CD14-positive monocyte (primary cell): ENCODE data around the gene PLBD2. TPM values are rescaled to one million over a fixed set of nuclear protein-coding genes. Genes with fewer than 3 reads are reported as not detected.

ENCODE experiments used
- DNase-seq, 3 donors: peaks; one replicate each; pipeline ENCODE4 v3.0.0-alpha.2; 2011 to 2022
- H2AFZ ChIP-seq: 2 replicates; pipeline ENCODE4 v1.6.0; 2012; ENCODE audit warnings: mild to moderate bottlenecking, low read depth, low read length, inconsistent platforms; ENCODE audit not compliant: insufficient read depth, poor library complexity, severe bottlenecking
- H3K27ac ChIP-seq, 2 donors: 1 replicate in 1 of 2; 2 replicates in 1 of 2; pipeline ENCODE4 v1.5.1; 2012 to 2013; ENCODE audit warnings: low read length in 2 of 2, control low read depth in 1 of 2, inconsistent platforms in 1 of 2, low read depth in 1 of 2, mild to moderate bottlenecking in 1 of 2
- H3K27me3 ChIP-seq, 2 donors: one replicate each; pipeline versions ENCODE4 v1.6.0 to v1.6.1; 2011 to 2013; ENCODE audit warnings: low read length in 2 of 2; ENCODE audit not compliant: control insufficient read depth in 2 of 2, insufficient read depth in 2 of 2
- H3K36me3 ChIP-seq, 2 donors: replicated peaks in 1 of 2; 1 replicate in 1 of 2; 2 replicates in 1 of 2; pipeline versions ENCODE4 v1.5.1 to v1.6.1; 2012 to 2013; ENCODE audit warnings: low read length in 2 of 2, control low read depth in 1 of 2, inconsistent platforms in 1 of 2, mild to moderate bottlenecking in 1 of 2; ENCODE audit not compliant: insufficient read depth in 2 of 2, control insufficient read depth in 1 of 2
- H3K4me1 ChIP-seq, 2 donors: 1 replicate in 1 of 2; 2 replicates in 1 of 2; pipeline versions ENCODE4 v1.5.1 to v1.6.1; 2012 to 2013; ENCODE audit warnings: low read length in 2 of 2, control low read depth in 1 of 2, inconsistent platforms in 1 of 2, mild to moderate bottlenecking in 1 of 2, moderate library complexity in 1 of 2; ENCODE audit not compliant: insufficient read depth in 2 of 2, control insufficient read depth in 1 of 2
- H3K4me2 ChIP-seq: replicated peaks from 2 replicates; pipeline ENCODE3; 2012; ENCODE audit warnings: low read length, moderate library complexity, mild to moderate bottlenecking; ENCODE audit not compliant: poor library complexity, severe bottlenecking; ENCODE audit errors: extremely low read depth
- H3K4me3 ChIP-seq, 3 experiments: fragments of 200-600 bp in 1 of 3; sonication (generic) in 1 of 3; replicated peaks in 1 of 3; 1 replicate in 2 of 3; 2 replicates in 1 of 3; pipeline ENCODE4 v1.5.1; 2011 to 2013; ENCODE audit warnings: low read length in 3 of 3, mild to moderate bottlenecking in 3 of 3, control low read depth in 2 of 3, low read depth in 2 of 3, inconsistent platforms in 1 of 3, moderate library complexity in 1 of 3
- H3K79me2 ChIP-seq: 2 replicates; pipeline ENCODE4 v1.6.0; 2012; ENCODE audit warnings: mild to moderate bottlenecking, control low read depth, inconsistent platforms, low read length, moderate library complexity; ENCODE audit not compliant: insufficient read depth
- H3K9ac ChIP-seq: 2 replicates; pipeline ENCODE4 v1.6.0; 2017; ENCODE audit warnings: low read length, mild to moderate bottlenecking; ENCODE audit not compliant: insufficient read depth, poor library complexity, severe bottlenecking
- H3K9me3 ChIP-seq, 2 donors: replicated peaks in 1 of 2; 1 replicate in 1 of 2; 2 replicates in 1 of 2; pipeline versions ENCODE4 v1.5.1 to v1.6.1; 2012 to 2013; ENCODE audit warnings: low read length in 2 of 2, control low read depth in 1 of 2; ENCODE audit not compliant: control insufficient read depth in 1 of 2, insufficient read depth in 1 of 2
- H4K20me1 ChIP-seq: 2 replicates; pipeline ENCODE4 v1.6.0; 2012; ENCODE audit warnings: mild to moderate bottlenecking, low read length, control low read depth, moderate library complexity; ENCODE audit not compliant: insufficient read depth
- H3K27ac Mint-ChIP-seq, 7 donors: one replicate each; pipeline ENCODE4 v1.8.0; 2020; ENCODE audit warnings: mild to moderate bottlenecking in 7 of 7, mixed read lengths in 7 of 7, moderate library complexity in 6 of 7, inconsistent platforms in 2 of 7
- H3K27me3 Mint-ChIP-seq, 3 donors: one replicate each; pipeline ENCODE4 v1.8.0; 2021 to 2022; ENCODE audit warnings: low read depth in 3 of 3, mild to moderate bottlenecking in 3 of 3, mixed read lengths in 3 of 3, moderate library complexity in 3 of 3, inconsistent platforms in 1 of 3
- H3K36me3 Mint-ChIP-seq, 2 donors: one replicate each; pipeline ENCODE4 v1.8.0; 2020; ENCODE audit warnings: mixed read lengths in 2 of 2, inconsistent platforms in 1 of 2, mild to moderate bottlenecking in 1 of 2
- H3K4me1 Mint-ChIP-seq: one replicate; pipeline ENCODE4 v1.8.0; 2020; ENCODE audit warnings: mild to moderate bottlenecking, mixed read lengths
- H3K4me3 Mint-ChIP-seq, 2 donors: one replicate each; pipeline ENCODE4 v1.8.0; 2020; ENCODE audit warnings: mild to moderate bottlenecking in 2 of 2, mixed read lengths in 2 of 2, moderate library complexity in 1 of 2
- H3K9me3 Mint-ChIP-seq, 7 donors: one replicate each; pipeline ENCODE4 v1.8.0; 2020 to 2022; ENCODE audit warnings: mixed read lengths in 7 of 7, mild to moderate bottlenecking in 6 of 7, moderate library complexity in 6 of 7, inconsistent platforms in 2 of 7
- WGBS: methylation state at CpG from one replicate; pipeline ENCODE4 v1.1.5; 2013; ENCODE audit warnings: missing lambda C conversion rate; ENCODE audit not compliant: insufficient coverage; 5-methylcytosine and 5-hydroxymethylcytosine counted together
- intact Hi-C, 2 donors: fragments of 100-400 bp; cut with micrococcal nuclease; formaldehyde crosslinking; loops; one replicate each; pipeline versions ENCODE4 v1.15.0 to v1.15.1; 2023
- polyA plus RNA-seq, 3 donors: library from polyadenylated mRNA; depleted of rRNA in 1 of 3; unstranded in 2 of 3; stranded (reverse) in 1 of 3; fragments of 300-500 nt in 2 of 3; fragments of >200 nt in 1 of 3; fragmentation: Illumina TruSeq in 2 of 3; gene quantifications; 1 replicate in 2 of 3; 2 replicates in 1 of 3; pipeline ENCODE4 v1.2.3, GENCODE V29; 2012 to 2021
- TF ChIP-seq, protein P1 (sequence below): fragments of 200-600 bp; IDR thresholded peaks from one replicate; pipeline ENCODE4 v1.8.0; 2022; ENCODE audit warnings: antibody characterized with exemption, mild to moderate bottlenecking

Gene PLBD2
- polyA plus RNA-seq, 3 donors = 8.5 to 12.4 (median 8.8) TPM

GRCh38 chr12:113385282-113385882, 27.0 kb downstream of the PLBD2 start:
- no peak overlapping the region for H2AFZ ChIP-seq
- no peaks in the 10 kb centered on the region for H3K79me2 ChIP-seq
- TF ChIP-seq, protein P1, sequence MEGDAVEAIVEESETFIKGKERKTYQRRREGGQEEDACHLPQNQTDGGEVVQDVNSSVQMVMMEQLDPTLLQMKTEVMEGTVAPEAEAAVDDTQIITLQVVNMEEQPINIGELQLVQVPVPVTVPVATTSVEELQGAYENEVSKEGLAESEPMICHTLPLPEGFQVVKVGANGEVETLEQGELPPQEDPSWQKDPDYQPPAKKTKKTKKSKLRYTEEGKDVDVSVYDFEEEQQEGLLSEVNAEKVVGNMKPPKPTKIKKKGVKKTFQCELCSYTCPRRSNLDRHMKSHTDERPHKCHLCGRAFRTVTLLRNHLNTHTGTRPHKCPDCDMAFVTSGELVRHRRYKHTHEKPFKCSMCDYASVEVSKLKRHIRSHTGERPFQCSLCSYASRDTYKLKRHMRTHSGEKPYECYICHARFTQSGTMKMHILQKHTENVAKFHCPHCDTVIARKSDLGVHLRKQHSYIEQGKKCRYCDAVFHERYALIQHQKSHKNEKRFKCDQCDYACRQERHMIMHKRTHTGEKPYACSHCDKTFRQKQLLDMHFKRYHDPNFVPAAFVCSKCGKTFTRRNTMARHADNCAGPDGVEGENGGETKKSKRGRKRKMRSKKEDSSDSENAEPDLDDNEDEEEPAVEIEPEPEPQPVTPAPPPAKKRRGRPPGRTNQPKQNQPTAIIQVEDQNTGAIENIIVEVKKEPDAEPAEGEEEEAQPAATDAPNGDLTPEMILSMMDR = no peak
- intact Hi-C loops = loop anchor here in 1 of 2 donors (5.0 kb wide), 1 partner anchor 42 kb away; no protein-coding TSS in a partner anchor
- no peak for DNase-seq
- H3K27ac Mint-ChIP-seq = peak overlapping the region in 1 of 7 donors; percentile 42
- no peaks in the 10 kb centered on the region for H3K4me1 Mint-ChIP-seq
- peaks cover 51 to 69% of the 10 kb centered on the region in 2 donors for H3K36me3 Mint-ChIP-seq
- H3K4me1 ChIP-seq = no peaks in the 10 kb centered on the region
- no peak overlapping the region for H3K27ac ChIP-seq
- H3K9me3 ChIP-seq = no peaks in the 10 kb centered on the region
- no peak overlapping the region for H3K4me3 Mint-ChIP-seq
- no peaks in the 10 kb centered on the region for H3K9me3 Mint-ChIP-seq
- H3K36me3 ChIP-seq = peaks cover 55 to 84% of the 10 kb centered on the region in 2 donors
- no peak overlapping the region for H3K9ac ChIP-seq
- no peaks in the 10 kb centered on the region for H4K20me1 ChIP-seq
- no peak overlapping the region for H3K4me3 ChIP-seq
- H3K27me3 Mint-ChIP-seq = peaks cover 0 to 2% (median 2%) of the 10 kb centered on the region in 3 donors
- WGBS = 100% methylated on average over 5 of the region's 6 CpGs
- H3K4me2 ChIP-seq = no peak overlapping the region
- H3K27me3 ChIP-seq = no peaks in the 10 kb centered on the region

GRCh38 chr12:113386866-113387566, 28.6 kb downstream of the PLBD2 start:
- Histone ChIP-seq H3K9ac (no peak overlapping the region), H3K4me1 (no peaks in the 10 kb centered on the region), H4K20me1 (no peaks in the 10 kb centered on the region), H2AFZ (no peak overlapping the region), H3K27ac (no peak overlapping the region), H3K36me3 (peaks cover 42 to 78% of the 10 kb centered on the region in 2 donors), H3K9me3 (no peaks in the 10 kb centered on the region), H3K27me3 (no peaks in the 10 kb centered on the region), H3K79me2 (no peaks in the 10 kb centered on the region), H3K4me3 (no peak overlapping the region), H3K4me2 (no peak overlapping the region)
- H3K9me3 Mint-ChIP-seq = no peaks in the 10 kb centered on the region
- H3K27ac Mint-ChIP-seq = peak overlapping the region in 2 of 7 donors; percentile 11 to 31
- peaks cover 0 to 2% (median 2%) of the 10 kb centered on the region in 3 donors for H3K27me3 Mint-ChIP-seq
- no peak for DNase-seq
- H3K4me3 Mint-ChIP-seq = no peak overlapping the region
- WGBS = 94% methylated on average over 11 of the region's 12 CpGs
- TF ChIP-seq, protein P1 = no peak
- H3K36me3 Mint-ChIP-seq = peaks cover 43 to 63% of the 10 kb centered on the region in 2 donors
- no peaks in the 10 kb centered on the region for H3K4me1 Mint-ChIP-seq
- intact Hi-C loops = loop anchor here in 1 of 2 donors (5.0 kb wide), 1 partner anchor 40 kb away; no protein-coding TSS in a partner anchor
